ENCODE data around the gene SLC38A1.

SLC38A1 gene

DNA sequence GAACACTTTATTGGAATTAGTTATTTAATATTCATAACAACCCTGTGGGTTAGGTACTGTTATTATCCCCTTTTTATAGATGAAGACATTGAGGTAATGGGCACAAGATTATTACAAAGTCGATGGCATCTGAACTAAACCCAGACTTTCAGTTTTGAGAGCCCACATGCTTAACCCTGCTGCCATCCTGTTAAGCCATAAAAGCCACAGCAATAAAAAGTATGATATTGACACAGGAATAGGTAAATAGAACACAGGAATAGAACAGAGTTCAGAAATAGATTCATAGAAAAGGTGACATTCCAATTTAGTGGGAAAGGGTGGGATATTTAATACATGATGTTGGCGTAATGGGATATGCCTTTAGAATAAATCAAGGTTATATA, 119.8 kb downstream of the SLC38A1 start:
- TF ChIP-seq RAD21 (IDR thresholded peaks at IDR 0.05; ENCODE audit: low read depth), result no peak
- no peak for TF ChIP-seq EGR1 (IDR thresholded peaks at IDR 0.05)
- TF ChIP-seq, protein P1, sequence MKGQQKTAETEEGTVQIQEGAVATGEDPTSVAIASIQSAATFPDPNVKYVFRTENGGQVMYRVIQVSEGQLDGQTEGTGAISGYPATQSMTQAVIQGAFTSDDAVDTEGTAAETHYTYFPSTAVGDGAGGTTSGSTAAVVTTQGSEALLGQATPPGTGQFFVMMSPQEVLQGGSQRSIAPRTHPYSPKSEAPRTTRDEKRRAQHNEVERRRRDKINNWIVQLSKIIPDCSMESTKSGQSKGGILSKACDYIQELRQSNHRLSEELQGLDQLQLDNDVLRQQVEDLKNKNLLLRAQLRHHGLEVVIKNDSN (IDR thresholded peaks at IDR 0.05), result no peak
- no peak for TF ChIP-seq ZBTB7A (IDR thresholded peaks at IDR 0.05; ENCODE audit: low read depth)
- no peak for TF ChIP-seq EP300 (IDR thresholded peaks at IDR 0.05; ENCODE audit: borderline replicate concordance)
- no peak for TF ChIP-seq CREB1 (IDR thresholded peaks at IDR 0.05; ENCODE audit: low read depth)
- TF ChIP-seq, protein P2, sequence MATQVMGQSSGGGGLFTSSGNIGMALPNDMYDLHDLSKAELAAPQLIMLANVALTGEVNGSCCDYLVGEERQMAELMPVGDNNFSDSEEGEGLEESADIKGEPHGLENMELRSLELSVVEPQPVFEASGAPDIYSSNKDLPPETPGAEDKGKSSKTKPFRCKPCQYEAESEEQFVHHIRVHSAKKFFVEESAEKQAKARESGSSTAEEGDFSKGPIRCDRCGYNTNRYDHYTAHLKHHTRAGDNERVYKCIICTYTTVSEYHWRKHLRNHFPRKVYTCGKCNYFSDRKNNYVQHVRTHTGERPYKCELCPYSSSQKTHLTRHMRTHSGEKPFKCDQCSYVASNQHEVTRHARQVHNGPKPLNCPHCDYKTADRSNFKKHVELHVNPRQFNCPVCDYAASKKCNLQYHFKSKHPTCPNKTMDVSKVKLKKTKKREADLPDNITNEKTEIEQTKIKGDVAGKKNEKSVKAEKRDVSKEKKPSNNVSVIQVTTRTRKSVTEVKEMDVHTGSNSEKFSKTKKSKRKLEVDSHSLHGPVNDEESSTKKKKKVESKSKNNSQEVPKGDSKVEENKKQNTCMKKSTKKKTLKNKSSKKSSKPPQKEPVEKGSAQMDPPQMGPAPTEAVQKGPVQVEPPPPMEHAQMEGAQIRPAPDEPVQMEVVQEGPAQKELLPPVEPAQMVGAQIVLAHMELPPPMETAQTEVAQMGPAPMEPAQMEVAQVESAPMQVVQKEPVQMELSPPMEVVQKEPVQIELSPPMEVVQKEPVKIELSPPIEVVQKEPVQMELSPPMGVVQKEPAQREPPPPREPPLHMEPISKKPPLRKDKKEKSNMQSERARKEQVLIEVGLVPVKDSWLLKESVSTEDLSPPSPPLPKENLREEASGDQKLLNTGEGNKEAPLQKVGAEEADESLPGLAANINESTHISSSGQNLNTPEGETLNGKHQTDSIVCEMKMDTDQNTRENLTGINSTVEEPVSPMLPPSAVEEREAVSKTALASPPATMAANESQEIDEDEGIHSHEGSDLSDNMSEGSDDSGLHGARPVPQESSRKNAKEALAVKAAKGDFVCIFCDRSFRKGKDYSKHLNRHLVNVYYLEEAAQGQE (IDR thresholded peaks at IDR 0.05; ENCODE audit: low read depth), result no peak
- no peak for TF ChIP-seq TEAD4 (IDR thresholded peaks at IDR 0.05)
- no peak for TF ChIP-seq TCF12 (IDR thresholded peaks at IDR 0.05; ENCODE audit: low read depth)
- TF ChIP-seq NFIC (IDR thresholded peaks at IDR 0.05), result no peak
- no peak for TF ChIP-seq CEBPB (IDR thresholded peaks at IDR 0.05)
- no peak for TF ChIP-seq TAF1 (IDR thresholded peaks at IDR 0.05; ENCODE audit: low read depth)
- no peak for TF ChIP-seq YY1 (IDR thresholded peaks at IDR 0.05; ENCODE audit: low read depth)
- TF ChIP-seq FOXM1 (IDR thresholded peaks at IDR 0.05; ENCODE audit: borderline replicate concordance, low read depth), result no peak
- TF ChIP-seq, protein P3, sequence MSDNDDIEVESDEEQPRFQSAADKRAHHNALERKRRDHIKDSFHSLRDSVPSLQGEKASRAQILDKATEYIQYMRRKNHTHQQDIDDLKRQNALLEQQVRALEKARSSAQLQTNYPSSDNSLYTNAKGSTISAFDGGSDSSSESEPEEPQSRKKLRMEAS (IDR thresholded peaks at IDR 0.05), result no peak

DNA sequence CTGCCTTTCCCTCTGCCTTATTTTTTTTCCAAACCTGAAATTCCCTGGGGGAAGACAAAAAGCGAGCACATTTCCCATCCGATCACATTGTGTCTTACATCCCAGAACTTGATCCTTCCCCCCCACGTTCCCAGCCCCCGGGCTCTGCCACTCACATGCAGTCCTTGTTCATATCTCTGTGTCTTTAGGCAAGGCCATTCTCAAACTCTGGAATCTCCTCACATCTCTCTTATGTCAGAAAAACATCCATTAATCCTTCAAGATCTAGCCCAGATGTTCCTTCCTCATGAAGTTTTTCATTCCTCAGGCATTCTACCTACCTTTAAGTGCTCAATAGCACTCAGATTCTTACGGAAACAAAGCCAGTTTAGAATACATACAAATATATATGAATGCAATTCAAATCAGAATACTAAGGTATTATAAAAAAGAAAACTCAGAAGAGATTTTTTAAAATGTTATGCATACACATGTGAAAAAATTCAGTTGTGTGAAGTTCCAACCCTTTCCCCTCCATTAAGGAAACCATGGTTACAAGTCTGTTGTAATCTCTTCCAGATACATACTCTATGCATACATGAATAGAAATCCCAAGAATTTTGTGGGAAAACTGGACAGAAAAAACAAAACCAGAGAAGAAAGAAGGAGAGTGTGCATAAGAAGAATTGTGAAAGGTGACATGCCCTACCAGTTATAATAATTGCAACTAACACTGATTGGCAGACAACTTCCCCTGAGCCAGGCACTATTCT, 120.3 kb downstream of the SLC38A1 start:
- TF ChIP-seq FOXM1 (IDR thresholded peaks at IDR 0.05; ENCODE audit: borderline replicate concordance, low read depth), result no peak

DNA sequence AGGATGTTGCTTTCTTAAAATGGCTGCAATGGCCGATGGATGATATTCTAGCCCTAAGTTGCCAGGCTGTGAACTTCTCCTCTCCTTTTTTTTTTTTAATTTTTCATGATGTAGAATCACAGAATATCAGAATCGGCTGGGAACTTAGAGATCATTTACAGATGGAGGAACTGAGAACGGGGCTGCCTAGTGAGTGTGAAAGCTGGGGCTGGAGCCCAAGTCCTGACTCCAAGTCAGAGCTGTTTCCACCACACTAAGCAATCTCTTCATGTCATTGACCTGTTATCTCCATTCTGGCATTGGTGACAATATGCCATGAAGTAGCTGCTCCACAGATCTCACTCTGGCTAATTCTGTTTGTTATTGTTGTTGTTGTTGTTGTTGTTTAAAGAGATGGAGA, 121.7 kb downstream of the SLC38A1 start:
- TF ChIP-seq RAD21 (IDR thresholded peaks at IDR 0.05; ENCODE audit: low read depth) (no peak), TCF12 (IDR thresholded peaks at IDR 0.05; ENCODE audit: low read depth) (no peak), NFIC (IDR thresholded peaks at IDR 0.05) (no peak), TAF1 (IDR thresholded peaks at IDR 0.05; ENCODE audit: low read depth) (no peak), TEAD4 (IDR thresholded peaks at IDR 0.05) (no peak), CREB1 (IDR thresholded peaks at IDR 0.05; ENCODE audit: low read depth) (no peak), ZBTB7A (IDR thresholded peaks at IDR 0.05; ENCODE audit: low read depth) (no peak), EP300 (IDR thresholded peaks at IDR 0.05; ENCODE audit: borderline replicate concordance) (no peak), FOXM1 (IDR thresholded peaks at IDR 0.05; ENCODE audit: borderline replicate concordance, low read depth) (no peak), CEBPB (IDR thresholded peaks at IDR 0.05) (no peak), EGR1 (IDR thresholded peaks at IDR 0.05) (no peak)
- TF ChIP-seq, protein P1 (IDR thresholded peaks at IDR 0.05), result no peak
- TF ChIP-seq, protein P2 (IDR thresholded peaks at IDR 0.05; ENCODE audit: low read depth), result no peak
- TF ChIP-seq, protein P3 (IDR thresholded peaks at IDR 0.05), result no peak

DNA sequence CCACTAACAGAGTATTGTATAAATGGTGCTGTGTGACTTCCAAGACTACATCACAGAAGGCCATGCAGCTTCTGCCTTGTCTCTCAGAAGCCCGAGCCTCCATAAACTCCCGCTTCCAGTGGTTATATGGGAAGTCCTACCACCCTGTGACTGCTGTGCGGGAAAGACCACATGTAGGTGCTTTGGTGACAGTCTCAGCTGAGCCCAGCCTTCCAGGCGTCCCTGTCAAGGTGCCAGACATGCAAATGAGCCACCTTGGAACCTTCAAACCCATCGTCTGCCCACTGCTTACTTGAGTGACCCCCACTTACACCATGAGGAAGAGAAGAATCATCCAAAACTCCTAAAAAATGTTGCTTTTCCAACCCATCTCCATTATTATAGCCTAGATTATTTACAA, 123.0 kb downstream of the SLC38A1 start:
- no peak for TF ChIP-seq CEBPB (IDR thresholded peaks at IDR 0.05)
- TF ChIP-seq, protein P1 (IDR thresholded peaks at IDR 0.05), result no peak
- TF ChIP-seq EP300 (IDR thresholded peaks at IDR 0.05; ENCODE audit: borderline replicate concordance), result no peak
- TF ChIP-seq, protein P2 (IDR thresholded peaks at IDR 0.05; ENCODE audit: low read depth), result no peak
- TF ChIP-seq EGR1 (IDR thresholded peaks at IDR 0.05), result no peak
- TF ChIP-seq, protein P3 (IDR thresholded peaks at IDR 0.05), result no peak
- TF ChIP-seq TEAD4 (IDR thresholded peaks at IDR 0.05), result no peak
- no peak for TF ChIP-seq YY1 (IDR thresholded peaks at IDR 0.05; ENCODE audit: low read depth)
- no peak for TF ChIP-seq CREB1 (IDR thresholded peaks at IDR 0.05; ENCODE audit: low read depth)
- TF ChIP-seq RAD21 (IDR thresholded peaks at IDR 0.05; ENCODE audit: low read depth), result no peak
- TF ChIP-seq TCF12 (IDR thresholded peaks at IDR 0.05; ENCODE audit: low read depth), result no peak
- no peak for TF ChIP-seq TAF1 (IDR thresholded peaks at IDR 0.05; ENCODE audit: low read depth)
- TF ChIP-seq ZBTB7A (IDR thresholded peaks at IDR 0.05; ENCODE audit: low read depth), result no peak
- no peak for TF ChIP-seq FOXM1 (IDR thresholded peaks at IDR 0.05; ENCODE audit: borderline replicate concordance, low read depth)
- TF ChIP-seq NFIC (IDR thresholded peaks at IDR 0.05), result no peak

All from Ishikawa (cell line).